Uterus (tissue), 2 donors: Measurements from ENCODE around the gene FKBP7.

Experiments used
- CTCF ChIP-seq, 4 experiments: fragments of 200-600 bp in 2 of 4; fragments of 450-650 bp in 2 of 4; sonication (generic) in 2 of 4; IDR thresholded peaks; one replicate each; pipeline ENCODE4 v1.5.1; 2016 to 2019; ENCODE audit warnings: antibody characterized with exemption in 4 of 4, mild to moderate bottlenecking in 2 of 4, moderate library complexity in 1 of 4
- POLR2A ChIP-seq, 2 donors: fragments of 450-650 bp; IDR thresholded peaks; one replicate each; pipeline ENCODE4 v1.6.1; 2016; ENCODE audit warnings: antibody characterized with exemption in 2 of 2, mild to moderate bottlenecking in 1 of 2, moderate library complexity in 1 of 2

GRCh38 chr2:178422097-178422496 is 56.3 kb downstream of the FKBP7 start:
- TF ChIP-seq POLR2A (IDR thresholded peaks at IDR 0.05) (no peak), CTCF (IDR thresholded peaks at IDR 0.05) (no peak)
